ENCODE results near the gene FCHSD2.
"Not testable (repeated sequence)": the region's sequence is repeated elsewhere in the genome, so short reads cannot be mapped to it uniquely, and the experiment has no call there.

FCHSD2 gene

DNA sequence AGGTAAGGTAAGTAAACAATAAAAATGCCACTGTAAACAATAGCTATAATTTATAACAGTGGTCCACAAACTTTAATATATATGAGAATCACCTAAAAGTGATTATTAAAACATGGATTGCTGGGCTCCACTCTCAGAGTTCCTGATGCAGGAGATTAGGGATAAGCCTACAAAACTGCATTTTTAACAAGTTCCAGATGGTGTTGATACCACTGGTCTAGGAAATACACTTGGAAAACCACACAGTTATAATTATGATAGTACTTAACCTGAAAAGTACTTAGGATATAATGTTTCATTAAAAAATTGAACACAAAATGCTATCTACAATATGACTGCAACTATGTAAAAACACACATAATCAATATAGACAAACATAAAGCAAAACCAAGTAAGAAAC, 20.4 kb downstream of the FCHSD2 start:
- no peak for DNase-seq (ENCODE audit: low spot score)

DNA sequence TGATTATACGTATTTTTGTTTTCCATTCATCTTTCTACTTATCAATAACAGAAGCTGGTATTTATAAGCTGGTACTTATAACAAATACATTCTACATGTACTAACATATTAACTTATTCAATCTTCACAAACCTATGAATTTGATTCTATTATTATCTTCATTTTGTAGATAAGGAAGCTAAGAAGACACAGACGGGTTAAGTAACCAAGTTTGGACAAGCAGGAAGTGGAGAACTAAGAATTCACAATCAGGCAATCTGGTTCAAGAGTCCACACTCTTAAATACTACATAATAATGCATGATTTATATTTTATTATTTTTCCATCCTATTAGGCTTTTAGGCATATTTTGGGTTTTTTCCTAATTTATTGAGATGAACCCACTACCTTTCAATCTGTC, 25.0 kb downstream of the FCHSD2 start:
- DNase-seq (ENCODE audit: low spot score) = no peak

DNA sequence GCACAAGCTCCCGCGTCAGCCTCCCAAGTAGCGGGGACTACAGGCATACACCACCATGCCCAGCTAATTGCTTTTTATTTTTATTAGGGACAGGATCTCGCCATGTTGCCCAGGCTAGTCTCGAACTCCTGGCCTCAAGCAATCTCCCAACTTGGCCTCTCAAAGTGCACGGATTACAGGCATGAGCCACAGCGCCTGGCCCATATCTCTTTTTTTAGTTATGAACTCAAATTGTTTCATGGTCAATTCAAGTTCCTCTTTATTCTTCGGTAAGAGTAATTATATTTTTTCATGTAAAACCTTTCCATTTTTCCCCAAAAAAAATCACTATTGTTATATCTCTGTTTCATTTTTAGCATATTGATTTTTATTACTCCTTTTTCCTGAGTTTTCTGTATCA, 25.5 kb downstream of the FCHSD2 start:
- no peak for DNase-seq (ENCODE audit: low spot score)

DNA sequence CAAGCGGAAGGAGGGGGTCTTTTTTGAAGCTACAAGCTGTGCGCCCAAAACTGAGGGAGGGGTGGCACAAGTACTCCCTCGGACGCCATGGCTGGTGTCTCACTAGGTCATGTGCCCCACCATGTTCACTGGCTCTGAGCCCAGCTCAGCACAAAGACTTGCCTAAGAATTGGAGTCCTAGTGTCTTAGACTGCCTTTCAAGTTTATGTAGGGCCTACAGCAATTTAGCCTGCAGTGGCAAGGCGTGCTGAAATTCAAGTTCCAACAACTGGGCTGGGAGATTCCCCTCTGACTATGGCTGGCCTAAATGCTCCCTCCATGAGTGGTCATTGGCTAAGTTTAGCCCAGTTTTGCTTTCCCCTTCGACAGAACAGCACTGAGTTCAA, 27.3 kb downstream of the FCHSD2 start:
- DNase-seq (ENCODE audit: low spot score) = no peak

DNA sequence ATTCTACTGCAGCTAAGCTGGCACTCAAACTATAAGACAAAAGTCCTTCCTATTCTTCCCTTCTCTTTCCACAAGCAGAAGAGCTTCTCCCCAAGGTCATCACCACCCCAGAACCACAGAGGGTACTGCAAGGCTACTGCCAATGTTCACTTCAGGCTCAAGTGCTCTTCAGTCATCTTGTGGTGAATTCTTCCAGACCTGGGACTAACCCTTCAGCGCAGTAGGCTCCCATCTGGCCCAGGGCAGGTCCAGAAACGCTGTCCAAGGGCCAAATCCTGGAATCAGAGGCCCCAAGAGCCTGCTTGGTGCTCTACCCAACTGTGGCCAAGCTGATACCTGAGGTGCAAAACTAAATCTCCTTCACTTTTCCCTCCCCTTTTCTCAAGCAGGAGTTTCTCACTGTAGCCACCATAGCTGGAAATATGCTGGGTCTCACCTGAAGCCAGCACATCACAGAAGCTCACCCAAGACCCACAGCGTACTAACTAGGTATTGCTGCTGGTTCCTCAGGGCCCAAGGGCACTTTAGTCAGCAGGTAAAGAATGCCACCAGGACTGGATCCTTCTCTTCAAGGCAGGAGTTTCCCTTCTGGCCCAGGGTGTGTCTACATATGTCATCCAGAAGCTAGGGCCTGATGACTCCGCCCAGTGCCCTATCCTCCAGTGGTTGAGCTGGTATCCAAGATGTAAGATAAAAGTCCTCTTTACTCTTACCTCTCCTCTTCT, 27.8 kb downstream of the FCHSD2 start:
- DNase-seq (ENCODE audit: low spot score) = no peak

DNA sequence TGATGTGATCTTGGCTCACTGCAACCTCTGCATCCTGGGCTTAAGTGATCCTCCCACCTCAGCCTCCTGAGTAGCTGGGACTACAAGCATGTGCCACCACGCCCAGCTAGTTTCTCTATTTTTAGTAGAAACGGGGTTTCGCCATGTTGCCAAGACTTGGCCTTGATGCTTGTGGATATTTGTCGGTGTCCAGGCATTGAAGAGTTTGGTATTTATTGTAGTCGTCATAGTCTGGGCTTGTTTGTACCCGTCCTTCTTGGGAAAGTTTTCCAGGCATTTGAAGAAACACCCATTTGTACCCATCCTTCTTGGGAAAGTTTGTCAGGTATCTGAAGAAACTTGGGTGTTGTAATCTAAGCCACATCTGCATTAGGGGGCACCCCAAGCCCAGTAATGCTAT, 28.7 kb downstream of the FCHSD2 start:
- no peak for DNase-seq (ENCODE audit: low spot score)

DNA sequence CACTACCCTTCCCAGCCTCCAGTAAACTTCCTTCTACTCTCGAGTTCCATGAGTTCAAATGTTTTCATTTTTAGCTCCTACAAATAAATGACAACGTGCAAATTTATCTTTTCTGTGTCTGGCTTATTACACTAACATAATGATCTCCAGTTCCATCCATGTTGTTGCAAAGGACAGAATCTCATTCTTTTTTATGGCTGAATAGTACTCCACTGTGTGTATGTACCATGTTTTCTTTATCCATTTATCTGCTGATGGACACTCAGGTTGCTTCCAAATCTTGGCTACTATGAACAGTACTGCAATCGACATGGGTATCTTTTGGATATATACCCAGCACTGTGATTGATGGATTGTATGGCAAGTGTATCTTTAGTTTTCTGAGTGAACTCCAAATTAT, 34.5 kb downstream of the FCHSD2 start:
- DNase-seq (ENCODE audit: low spot score) = no peak

DNA sequence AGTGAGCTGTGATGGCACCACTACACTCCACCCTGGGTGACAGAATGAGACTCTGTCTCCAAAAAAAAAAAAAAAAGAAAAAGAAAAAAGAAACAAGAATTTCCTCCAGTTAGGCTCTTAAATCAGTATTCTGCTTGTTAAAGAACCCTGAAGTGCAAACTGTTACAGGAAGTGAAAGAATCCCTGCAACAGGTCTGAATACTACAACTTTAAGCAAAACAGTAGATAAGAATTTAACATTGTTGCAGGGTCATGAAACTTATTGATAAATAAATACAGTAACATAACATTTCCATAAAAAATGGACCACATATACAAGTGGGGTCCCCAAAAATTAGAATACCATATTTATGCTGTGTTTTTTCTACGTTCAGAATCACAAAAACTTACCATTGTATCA, 35.8 kb downstream of the FCHSD2 start:
- DNase-seq (ENCODE audit: low spot score) = no peak

DNA sequence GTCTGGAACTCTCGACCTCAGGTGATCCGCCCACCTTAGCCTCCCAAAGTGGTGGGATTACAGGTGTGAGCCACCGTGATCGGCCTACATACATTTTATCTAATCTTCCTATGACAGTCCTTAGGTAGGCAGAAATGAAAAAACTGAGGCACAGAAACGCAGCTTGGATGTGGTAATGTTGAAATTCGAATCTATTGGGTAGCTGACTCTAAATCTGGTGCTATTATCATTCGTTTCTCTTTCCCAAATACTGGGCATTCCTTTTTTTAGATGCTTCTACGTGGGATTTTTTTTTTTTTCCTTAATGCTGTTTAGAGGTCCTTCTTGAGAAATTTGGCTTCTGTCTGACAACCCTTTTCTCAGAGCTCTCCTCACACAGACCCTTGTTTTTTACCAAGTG, 41.5 kb downstream of the FCHSD2 start:
- no peak for DNase-seq (ENCODE audit: low spot score)

DNA sequence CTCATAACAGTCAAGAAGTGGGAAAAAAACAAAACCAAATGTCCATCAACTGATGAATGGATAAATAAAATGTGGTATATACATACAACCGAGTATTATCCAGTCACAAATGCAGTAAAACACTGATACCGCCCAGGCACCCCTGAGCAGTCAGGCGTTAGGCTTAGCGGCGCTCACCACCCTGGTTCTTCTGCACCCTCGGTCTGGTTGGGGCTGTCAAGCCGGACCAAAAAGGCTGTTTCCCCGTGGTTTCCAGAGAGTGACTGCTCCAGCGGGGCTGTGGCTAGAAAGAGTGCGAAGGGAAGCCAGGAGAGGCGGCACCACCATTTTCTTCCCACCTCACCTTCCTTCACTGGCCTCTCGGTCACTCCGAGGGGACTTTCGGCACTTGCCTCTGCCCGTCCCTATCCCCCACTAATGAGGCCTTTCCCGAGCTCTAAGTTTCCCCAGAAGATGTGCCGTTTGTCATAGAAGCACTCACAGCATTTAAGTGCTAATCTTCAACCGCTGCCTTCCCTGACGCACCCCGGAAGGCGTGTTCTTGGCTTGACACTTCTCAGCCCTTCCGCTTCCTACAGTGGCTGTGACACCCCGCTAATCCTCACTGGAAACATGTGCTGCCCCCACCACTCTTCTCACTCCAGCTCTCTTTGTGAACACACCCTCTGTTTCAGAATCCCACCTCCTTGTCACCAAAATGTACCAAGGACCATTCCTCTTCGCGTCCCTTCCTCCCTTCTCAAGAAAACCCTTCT, 42.4 kb downstream of the FCHSD2 start:
- DNase-seq (ENCODE audit: low spot score) = no peak

DNA sequence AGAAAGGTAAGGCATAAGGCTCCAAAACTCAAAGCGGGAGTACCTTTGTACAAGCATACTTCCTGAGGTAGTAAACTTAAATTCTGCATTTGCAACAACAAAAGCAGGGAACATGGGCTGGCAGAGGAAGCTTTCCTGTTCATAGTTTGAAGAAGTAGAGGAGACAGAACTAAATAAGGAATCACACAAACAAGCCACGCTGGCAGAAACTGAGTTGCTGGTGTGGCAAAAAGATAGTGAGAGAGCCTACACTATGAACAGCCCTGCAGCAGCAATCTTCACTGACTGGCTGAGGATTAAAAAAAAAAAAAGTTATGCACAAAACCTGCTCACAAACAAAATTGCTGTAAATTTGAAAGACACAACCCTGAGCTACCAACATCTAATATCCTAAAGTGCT, 46.5 kb downstream of the FCHSD2 start:
- no peak for DNase-seq (ENCODE audit: low spot score)

DNA sequence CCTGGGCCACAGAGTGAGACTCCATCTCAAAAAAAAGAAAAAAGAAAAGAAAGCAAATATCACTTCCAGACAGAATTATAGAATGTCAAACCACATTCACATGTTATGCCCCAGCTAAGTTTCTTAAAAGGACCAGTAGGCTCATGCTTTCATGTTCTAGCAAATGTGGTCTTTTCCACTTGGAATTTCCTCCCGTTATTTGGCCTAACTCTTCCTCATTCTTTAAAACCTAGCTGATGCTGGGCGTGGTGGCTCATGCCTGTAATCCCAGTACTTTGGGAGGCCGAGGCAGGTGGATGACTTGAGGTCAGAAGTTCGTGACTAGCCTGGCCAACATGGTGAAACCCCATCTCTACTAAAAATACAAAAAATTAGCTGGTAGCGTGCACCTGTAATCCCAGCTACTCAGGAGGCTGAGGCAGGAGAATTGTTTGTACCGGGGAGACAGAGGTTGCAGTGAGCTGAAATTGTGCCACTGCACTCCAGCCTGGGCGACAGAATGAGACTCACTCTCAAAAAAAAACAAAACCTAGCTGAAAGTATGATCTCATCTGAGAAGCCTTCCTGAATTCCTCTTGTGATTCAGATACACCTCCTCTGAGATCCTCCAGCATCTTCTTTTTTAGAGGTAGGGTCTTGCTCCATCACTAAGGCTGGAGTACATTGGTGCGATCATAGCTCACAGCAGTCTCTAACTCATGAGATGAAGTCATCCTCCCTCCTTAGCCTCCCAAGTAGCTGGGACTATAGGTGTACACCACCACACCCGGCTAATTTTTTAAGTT, 50.4 kb downstream of the FCHSD2 start:
- no peak for DNase-seq (ENCODE audit: low spot score)

DNA sequence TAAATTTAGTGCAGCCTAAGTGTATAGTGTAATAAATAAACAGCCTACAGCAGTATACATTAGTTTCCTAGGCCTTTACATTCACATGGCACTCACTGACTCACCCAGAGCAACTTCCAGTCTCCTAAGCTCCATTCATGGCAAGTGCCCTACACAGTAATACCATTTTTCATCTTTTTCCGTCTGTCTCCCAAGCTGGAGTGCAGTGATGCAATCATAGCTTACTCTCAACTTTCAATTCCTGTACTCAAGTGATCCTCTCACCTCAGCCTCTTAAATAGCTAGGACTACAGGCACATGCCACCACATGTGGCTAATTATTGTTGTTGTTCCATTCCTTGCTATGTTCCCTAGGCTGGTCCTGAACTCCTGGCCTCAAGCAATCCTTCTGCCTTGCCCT, 54.4 kb downstream of the FCHSD2 start:
- no peak for DNase-seq (ENCODE audit: low spot score)

DNA sequence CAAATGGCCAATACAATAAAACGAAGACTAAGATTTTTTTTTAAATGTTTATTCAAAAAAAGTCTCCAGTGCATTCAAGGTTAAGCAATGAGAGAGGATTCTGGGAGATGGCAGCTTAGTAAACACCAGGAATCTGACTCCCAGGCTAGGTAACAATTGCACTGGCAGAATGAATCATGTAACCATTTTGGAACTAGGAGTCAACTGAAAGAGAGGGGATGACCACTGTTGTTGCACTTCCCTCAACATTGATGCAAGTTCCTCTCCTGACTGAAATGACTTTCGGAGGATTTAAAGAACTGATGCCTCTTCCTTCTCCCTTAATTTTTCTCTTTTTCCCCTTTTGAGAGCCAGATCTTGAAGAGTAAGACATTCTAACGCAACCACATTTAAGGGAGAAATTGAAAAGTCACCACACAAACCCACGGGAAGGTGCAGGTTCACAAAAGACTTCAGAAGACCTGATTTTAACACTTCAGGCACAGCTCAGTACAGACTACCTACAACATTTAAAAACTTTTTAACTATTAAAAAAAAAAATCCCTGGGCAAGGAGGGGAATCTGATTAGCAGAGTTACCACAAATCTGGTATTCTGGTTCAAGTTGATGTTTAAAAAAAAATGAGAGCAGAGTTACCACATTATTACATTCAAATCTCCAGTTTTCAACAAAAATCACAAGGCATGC, 56.8 kb downstream of the FCHSD2 start:
- DNase-seq (ENCODE audit: low spot score) = no peak

DNA sequence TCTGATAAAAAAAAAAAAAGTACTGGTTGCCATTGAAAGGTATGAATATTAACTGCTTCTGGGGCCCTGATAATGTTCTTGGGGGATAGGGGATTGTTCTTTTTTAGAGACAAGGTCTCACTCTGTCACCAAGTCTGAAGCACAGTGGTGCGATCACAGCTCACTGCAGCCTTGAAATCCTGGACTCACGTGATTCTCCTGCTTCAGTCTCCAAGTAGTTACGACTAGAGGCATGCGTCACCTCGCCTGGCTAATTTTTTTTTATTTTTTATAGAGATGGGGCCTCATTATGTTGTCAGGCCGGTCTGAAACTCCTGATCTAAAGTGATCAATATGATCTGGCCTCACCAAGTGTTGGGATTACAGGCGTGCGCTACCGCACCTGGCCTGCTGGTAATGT, 63.5 kb downstream of the FCHSD2 start:
- DNase-seq (ENCODE audit: low spot score) = no peak

DNA sequence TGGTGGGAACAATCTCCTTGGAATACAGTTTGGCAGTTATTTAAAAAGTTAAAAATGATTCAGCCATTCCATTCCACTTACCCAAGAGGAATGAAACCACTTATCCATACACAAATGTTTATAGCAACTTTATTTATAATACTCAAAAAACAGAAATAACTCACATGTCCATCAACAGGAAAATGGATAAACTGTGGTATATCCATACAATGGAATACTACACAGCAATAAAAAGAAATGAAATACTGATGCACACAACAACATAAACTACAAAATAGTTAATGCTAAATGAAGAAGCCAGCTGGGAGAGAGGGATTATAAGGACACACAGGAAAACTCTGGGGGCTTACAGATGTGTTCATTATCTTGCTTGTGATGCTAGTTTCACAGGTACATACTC, 64.7 kb downstream of the FCHSD2 start:
- no peak for DNase-seq (ENCODE audit: low spot score)

DNA sequence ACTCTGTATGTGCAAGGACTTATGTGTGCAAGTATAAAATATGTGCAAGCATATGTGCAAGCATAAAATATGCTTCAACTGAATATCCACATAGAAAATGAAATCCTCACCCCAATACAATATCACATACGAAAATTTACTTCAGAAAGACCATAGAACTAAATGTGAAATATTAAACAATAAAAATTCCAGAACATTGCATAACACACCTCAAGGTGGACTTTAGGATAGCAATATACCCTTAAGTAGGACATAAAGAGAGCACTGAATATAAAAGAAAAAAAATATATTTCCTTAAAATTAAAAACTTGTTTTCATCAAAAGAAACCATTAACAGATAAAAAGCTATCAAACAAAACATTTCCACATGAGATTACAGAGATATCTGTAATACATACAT, 67.8 kb downstream of the FCHSD2 start:
- no peak for DNase-seq (ENCODE audit: low spot score)

DNA sequence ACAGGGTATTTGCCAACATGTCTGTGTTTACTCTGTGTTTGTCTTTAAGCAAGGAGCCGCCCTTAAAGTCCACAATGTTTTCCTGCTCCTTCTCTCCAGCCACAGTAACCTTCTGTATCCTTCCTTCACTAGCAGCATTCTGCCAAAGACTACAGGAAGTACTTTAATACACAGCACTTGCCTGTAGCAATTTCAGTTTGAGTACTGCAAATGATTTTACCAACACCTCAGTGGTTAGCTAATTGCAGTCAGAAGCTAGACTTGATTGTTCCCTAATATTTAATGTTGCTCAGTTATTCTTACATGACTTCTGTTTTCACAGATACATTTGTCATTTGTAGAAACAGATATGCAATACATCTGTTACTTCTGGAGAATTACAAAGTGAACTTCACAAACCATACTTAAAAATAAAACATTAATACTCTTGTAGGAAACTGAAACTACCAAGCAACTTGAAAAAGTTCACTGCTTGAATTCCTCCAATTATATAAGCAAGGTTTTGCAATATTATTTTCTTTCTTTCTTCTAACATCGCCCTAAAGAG, 69.1 kb downstream of the FCHSD2 start:
- DNase-seq (ENCODE audit: low spot score) = no peak

DNA sequence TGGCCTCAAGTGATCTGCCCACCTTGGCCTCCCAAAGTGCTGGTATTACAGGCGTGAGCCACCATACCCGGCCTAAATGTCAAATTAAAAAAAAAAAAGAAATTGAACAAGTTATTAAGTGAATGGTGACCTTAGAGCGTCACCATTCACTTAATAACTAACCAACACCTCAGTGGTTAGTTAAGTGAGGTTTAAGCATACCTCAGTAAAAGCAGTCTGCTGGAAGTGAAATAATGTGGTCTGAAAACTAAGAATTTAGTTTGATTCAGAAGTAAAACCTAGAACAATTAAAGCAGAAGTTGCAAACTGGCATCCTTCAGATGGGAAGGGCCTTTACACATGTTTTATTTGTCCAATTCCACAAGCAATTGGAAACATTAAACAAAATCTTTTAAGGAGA, 71.5 kb downstream of the FCHSD2 start:
- DNase-seq (ENCODE audit: low spot score) = no peak

DNA sequence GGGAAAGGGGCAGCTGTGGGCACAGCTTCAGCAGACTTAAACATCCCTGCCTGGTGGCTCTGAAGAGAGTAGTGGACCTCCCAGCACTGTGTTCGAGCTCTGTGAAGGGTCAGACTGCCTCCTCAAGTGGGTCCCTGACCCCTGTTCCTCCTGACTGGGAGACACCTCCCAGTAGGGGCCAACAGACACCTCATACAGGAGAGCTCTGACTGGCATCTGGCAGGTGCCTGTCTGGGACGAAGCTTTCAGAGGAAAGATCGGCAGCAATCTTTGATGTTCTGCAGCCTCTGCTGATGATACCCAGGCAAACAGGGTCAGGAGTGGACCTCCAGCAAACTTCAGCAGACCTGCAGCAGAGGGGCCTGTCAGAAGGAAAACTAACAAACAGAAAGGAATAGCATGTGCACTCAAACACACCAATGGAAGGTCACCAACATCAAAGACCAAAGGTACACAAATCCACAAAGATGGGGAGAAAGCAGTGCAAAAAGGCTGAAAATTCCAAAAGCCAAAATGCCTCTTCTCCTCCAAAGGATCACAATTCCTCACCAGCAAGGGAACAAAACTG, 80.2 kb downstream of the FCHSD2 start:
- DNase-seq (ENCODE audit: low spot score) = not testable (repeated sequence)

DNA sequence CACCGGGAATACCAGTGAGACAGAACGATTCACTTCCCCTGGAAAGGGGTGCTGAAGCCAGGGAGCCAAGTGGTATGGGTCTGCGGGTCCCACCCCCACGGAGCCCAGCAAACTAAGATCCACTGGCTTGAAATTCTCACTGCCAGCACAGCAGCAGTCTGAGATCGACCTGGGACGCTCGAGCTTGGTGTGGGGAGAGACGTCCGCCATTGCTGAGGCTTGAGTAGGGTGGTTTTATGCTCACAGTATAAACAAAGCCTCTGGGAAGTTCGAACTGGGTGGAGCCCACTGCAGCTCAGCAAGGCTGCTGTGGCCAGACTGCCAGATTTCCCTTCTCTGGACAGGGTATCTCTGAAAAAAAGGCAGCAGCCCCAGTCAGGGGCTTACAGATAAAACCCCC, 80.7 kb downstream of the FCHSD2 start:
- DNase-seq (ENCODE audit: low spot score) = not testable (repeated sequence)

DNA sequence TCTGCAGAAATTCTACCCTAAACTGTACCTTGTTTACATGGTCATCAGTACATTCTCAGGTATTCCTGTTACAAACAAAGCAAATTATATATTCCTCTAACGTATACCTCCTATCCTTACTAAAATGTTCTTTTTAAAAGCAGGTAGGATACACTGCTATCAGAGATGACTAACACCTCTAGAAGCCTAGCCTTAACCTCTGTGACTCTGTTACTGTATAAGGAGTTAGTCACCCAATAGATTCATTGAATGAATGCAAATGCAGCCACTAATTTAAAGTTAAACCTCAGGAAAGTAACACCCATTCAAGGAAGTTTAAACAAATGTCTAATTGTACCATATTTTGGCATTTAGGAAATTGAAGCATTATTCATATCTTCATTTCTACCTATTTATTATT, 82.2 kb downstream of the FCHSD2 start:
- no peak for DNase-seq (ENCODE audit: low spot score)

All from left forelimb (tissue), 1 donor.